HG03432 (cell line): ENCODE results near the gene XPO1.

Experiments used
- ATAC-seq: cut with Tn5 transposase; IDR thresholded peaks from one replicate; pipeline ENCODE4 v1.9.1; 2021; ENCODE audit warnings: mild to moderate bottlenecking, moderate library complexity; ENCODE audit not compliant: unreplicated experiment

The XPO1 gene

DNA sequence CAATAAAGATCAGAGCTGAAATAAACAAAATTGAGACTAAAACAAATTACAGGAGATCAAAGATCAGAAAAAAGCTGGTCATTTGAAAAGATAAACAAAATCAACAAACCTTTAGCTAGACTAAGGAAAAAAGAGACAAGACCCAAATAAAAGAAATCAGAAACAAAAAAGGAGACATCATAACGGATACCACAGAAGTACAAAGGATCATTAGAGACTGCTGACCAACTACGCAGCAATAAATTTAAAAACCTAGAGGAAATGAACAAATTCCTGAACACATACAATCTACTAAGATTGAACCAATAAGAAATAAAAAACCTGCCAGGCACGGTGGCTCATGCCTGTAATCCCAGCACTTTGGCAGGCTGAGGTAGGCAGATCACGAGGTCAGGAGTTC, 101.0 kb downstream of the XPO1 start:
- no peak for ATAC-seq

DNA sequence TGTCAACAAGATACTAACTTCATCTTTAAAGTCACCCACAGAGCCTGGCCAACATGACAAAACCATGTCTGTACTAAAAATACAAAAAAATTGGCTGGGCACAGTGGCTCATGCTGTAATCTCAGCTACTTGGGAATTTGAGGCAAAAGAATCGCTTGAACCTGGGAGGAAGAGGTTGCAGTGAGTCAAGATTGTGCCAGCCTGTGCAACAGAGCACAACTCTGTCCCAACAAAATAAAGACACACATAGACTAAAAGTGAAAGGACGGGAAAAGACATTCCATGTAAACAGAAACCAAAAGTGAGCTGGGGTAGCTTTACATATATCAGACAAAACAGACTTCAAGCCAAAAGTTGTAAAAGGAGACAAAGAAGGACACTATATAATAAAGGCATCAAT, 102.1 kb downstream of the XPO1 start:
- ATAC-seq = no peak

DNA sequence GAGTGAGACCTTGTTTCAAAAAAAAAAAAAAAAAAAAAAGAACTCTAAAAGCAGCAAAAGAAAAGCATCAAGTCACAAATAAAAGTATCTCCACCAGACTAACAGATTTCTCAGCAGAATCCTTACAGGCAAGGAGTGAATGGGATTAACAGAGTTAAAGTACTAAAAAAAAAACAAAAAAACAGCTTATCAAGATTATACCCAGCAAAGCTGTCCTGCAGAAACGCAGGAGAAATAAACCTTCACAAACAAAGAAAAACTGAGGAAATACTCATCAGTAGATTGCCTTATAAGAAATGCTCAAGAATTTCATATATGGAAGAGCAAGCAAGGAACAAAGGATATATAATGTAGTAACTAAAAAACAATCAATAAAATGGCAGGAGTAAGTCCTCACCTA, 102.9 kb downstream of the XPO1 start:
- ATAC-seq = no peak

DNA sequence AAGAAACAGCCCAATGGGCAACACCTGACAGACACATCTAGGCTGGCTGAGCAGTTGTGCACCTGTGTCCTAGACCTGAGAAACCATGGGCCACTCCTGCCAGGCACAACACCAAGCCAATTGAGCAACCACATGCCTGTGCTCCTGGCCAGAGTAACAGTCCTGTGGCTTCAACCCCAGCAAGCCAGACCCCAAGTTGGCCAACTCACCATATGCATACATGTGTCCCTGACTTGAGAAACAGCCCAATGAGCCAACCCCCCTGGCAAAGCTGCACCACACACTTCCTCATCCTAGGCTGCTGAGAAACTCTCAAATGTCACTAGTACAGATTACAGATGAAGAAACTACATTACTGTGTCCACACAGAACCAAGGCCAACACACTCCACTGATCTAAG, 103.8 kb downstream of the XPO1 start:
- ATAC-seq = peak; percentile 53

DNA sequence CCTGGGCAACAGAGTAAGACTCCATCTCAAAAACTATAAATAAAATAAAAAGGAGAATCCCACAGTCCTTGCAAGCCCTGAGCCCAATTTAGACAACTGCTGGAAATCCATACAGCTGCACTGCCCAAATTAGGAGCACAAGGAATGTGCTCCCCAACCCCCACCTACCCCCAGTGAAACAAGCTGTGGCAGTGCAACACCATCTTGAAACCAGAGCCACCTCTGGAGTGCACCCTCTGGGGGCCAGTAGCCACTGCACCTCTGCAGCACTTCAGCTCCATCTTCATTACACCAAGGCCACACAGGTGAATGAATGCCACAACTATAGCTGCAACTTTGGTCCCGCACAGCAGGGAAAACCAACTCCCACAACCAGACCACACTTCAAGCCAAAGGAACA, 104.5 kb downstream of the XPO1 start:
- no peak for ATAC-seq

DNA sequence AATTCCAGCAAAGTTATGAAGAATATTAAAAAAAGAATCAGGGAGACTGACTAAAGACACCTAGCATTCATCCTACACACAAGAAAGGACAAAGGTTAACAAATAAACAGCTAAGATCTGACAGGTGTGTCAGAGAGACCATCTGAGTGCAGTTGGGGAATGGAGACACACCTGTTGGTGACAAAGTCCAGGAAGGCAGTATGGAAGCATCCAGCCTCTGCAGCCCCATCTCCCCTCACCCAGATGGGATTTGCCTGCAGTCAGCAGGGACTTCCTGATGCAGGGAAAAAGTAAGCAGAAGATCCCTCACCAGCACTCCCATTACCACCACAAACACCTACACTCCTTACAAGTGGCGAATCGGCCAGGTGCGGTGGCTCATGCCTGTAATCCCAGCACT, 105.2 kb downstream of the XPO1 start:
- ATAC-seq = no peak

DNA sequence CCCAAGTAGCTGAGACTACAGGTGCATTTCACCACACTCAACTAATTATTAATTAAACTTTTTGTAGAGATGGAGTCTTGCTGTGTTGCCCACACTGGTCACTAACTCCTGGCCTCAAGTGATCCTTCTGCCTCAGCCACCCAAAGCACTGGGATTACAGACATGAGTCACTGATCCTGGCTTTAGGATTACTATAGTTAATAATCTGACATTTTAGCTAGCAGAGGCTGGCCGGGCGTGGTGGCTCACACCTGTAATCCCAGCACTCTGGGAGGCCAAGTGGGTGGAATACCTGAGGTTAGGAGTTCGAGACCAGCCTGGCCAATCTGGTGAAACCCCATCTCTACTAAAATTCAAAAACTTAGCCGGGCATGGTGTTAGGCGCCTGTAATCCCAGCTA, 106.8 kb downstream of the XPO1 start:
- no peak for ATAC-seq
